ENCODE measurements around the gene TTC31.
A peak's percentile ranks its signal among the peaks of the same experiment; 100 is the strongest.

TTC31 gene

DNA sequence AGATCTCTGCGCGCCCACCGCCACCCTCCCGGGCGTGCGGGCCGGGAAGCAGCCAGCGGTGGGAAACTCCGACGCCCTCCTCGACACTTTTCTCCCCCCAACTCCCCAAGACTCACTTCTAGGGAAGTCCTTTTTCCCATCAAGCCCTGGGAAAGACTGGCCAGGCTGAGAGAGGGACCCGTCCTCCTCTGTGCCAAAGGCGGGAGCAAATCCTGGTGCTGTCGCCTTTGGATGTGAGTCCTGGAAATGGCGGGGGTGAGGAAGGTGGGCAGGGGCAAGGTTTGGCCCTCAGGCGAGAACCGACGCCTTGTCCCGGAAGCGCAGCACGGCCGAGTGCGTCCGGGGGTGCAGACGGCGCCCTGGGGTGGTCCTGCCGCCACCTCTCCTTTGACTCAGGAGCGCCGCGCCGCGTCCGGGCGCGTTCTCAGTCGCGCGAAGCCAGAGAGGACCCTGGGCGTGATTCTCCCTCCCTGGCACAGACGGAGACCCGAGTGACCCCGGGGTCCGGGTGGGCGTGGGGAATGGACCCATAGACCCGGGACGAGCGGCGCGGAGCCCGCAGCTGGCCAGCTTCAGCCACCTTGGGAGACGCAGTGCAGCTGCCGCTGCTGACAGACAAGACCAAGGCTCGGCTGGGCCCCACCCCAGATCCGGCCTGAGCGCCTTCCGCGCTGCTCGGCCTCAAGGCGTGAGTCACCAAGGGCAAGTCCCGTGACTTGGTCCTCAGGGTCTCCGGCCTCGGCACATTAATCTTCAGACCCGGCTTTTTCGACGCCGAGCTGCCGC, 20.0 kb downstream of the TTC31 start:
- ATAC-seq, result peak; percentile 34
- H3K4me1 Mint-ChIP-seq, result peaks cover 69% of the 10 kb centered on the region
- H3K36me3 Mint-ChIP-seq (ENCODE audit: low read depth), result peaks cover 31% of the 10 kb centered on the region
- H3K27ac Mint-ChIP-seq, result no peak overlapping the region
- DNase-seq, result peak; percentile 64
- peaks cover 66% of the 10 kb centered on the region for H3K27me3 Mint-ChIP-seq
- H3K9me3 Mint-ChIP-seq, result no peaks in the 10 kb centered on the region
- peak overlapping the region; percentile 57 for H3K4me3 Mint-ChIP-seq

DNA sequence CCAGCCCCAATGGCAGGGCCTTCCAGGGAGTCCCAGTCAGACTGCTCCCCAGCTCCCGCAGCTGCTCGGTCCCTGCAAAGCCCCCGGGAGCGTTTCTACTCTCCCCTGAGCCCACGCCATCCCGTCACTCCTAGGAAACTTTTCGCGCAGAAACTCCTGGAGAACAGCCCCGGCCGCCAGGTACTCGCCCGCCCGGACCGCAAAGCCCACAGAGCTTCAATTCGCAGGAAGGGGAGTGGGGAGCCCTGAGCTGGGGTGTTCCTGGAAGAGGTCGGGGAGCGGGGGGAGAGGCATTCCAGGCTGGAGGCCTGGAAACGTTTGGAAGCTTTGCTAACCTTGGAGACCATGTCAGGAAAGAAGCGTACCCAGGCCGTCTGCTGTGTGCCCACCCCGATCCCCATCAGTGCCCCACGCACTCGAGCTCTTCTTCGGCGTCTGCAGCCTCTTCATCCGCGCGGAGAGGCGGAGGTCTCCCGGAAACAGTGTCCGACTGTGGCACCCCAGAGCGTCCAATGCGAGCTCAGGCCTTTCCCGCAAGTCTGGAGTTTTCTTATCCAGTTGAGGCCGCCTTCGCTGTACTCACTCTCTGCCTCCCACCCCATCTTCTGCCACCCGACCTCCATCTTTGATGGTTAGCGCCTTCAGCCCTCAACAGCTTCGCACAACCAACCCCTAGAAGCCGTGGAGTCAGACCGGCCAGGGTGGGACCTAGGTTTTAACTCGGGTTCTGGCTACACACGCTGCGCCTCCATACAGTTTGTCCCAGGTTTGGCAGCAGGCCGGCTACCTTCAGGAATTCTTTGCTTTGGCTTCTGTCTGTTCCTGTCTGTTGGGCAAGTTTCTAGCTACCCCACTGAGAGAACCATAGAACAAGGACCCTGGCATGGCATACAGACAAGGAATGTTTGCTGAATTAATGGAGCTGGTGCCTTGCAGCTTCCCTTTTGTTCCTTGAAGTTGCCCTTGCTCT, 20.9 kb downstream of the TTC31 start:
- ATAC-seq, result no peak
- Mint-ChIP-seq H3K4me1 (peaks cover 67% of the 10 kb centered on the region), H3K27ac (no peak overlapping the region), H3K9me3 (no peaks in the 10 kb centered on the region), H3K27me3 (peaks cover 58% of the 10 kb centered on the region), H3K4me3 (peak overlapping the region; percentile 57), H3K36me3 (ENCODE audit: low read depth) (peaks cover 31% of the 10 kb centered on the region)
- DNase-seq, result no peak

DNA sequence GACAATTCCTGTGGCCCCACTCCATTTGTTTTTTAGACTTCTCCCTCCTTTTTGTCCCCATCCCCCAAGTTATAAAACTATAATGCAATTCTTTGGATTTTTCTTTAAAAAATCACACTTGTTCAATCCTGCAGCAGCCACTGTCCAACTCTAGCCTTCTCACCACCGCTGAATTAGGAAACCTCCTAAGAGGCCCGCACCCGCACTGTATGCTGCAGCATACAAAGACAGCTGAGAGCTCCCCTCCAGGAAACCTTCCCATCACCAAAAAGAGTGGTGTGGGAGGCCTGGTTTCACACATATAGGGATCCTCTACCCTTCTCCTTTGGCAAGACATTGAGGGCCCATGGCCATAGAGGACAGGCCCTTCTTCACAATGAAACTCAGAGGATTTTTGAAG, 21.7 kb downstream of the TTC31 start:
- Mint-ChIP-seq H3K36me3 (ENCODE audit: low read depth) (peaks cover 31% of the 10 kb centered on the region), H3K4me3 (peak overlapping the region; percentile 2), H3K27me3 (peaks cover 55% of the 10 kb centered on the region), H3K9me3 (no peaks in the 10 kb centered on the region), H3K4me1 (peaks cover 62% of the 10 kb centered on the region), H3K27ac (no peak overlapping the region)
- DNase-seq, result no peak
- no peak for ATAC-seq

DNA sequence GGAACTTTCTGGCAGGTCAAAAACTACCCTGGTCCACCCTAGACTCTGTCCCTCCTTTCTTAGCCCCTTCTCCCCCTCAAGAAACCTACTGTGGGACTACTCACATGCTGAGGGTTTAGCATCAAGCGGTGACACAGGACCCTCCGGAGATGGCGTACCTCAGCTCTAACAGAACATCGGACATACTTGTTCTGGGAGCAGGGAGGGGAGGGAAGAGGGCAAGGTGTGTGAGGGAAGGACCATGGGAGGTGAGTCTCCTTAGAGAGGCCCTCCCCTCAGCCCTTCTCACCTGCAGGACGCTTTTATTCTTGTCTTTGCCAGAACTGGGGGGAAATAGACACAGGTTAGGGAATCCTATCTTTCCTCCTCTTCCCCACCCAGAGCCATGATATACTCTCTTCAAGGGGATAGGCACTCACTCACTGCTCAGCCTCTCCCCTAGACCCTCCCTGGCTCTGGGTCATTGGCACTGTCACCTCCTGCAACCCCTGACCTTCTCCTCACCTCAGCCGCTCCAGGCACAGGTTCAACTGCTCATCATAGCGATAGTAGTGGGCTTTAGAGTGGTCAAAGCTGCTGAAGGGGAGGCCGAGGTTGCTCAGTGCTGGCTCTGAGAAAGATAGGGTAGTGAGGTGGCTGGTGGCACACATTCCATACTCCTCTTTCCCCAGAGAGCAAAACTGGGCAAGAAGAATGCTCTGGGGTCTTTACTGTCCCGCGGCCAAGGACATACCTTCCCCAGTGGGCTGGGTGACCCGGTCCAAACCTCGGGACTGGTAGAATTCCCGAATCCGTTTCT, 22.8 kb downstream of the TTC31 start:
- no peak for DNase-seq
- peaks cover 64% of the 10 kb centered on the region for H3K4me1 Mint-ChIP-seq

DNA sequence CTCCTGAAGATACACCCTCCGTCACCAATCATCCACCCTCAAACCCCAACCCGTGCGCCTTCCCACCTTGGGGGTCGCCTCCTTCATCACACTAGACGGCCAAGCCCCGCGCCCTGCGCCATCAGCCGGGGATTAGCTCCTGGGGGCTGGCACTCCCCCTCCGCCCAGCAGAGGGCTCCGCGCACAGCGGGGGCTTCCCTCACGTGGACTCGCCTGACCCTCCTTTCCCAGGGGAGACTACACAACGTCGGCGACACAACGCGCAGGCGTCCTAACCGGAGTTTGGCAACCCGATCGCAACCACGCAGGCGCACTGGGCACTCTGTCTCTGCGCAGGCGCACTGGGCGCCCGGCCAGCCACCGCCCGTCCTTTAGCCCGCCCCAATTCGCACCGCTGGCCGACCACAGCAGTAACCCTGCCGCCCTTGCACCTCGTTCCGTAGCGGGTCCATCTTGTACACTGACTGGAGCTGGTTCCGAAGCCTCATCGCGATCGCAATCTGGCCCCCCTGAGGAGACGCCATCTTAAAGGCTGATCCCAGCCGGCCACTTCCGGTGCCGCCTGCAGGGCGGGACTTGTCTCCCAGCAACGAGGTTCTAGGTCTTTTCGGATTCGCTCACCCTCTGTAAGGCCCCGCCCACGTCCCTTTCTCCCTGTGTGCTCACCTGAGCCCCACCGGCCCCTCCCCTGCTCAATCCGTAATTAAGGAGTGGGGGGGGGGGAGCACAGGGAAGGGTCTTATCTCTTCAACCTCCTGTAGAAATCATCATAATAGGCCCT, 24.5 kb downstream of the TTC31 start, which contains the start of gene PCGF1:
PCGF1 (minus strand) TSS at position 551 of the 781 bp plus-strand sequence; CDS start at position 524, 27 bp downstream.
- Mint-ChIP-seq H3K27ac (peak within 1 kb of the TSS; percentile 100), H3K4me1 (peaks cover 58% of the 10 kb centered on the region), H3K36me3 (ENCODE audit: low read depth) (peaks cover 31% of the 10 kb centered on the region), H3K4me3 (peak within 1 kb of the TSS; percentile 99), H3K9me3 (no peaks in the 10 kb centered on the region), H3K27me3 (peaks cover 52% of the 10 kb centered on the region)
- ATAC-seq (peak; percentile 88), DNase-seq (peak; percentile 99)

More for the DNA sequence above, 22.8 kb downstream of the TTC31 start:
- H3K27ac Mint-ChIP-seq, result no peak overlapping the region
- no peak for ATAC-seq
- no peaks in the 10 kb centered on the region for H3K9me3 Mint-ChIP-seq
- H3K36me3 Mint-ChIP-seq (ENCODE audit: low read depth), result peaks cover 31% of the 10 kb centered on the region
- peak overlapping the region; percentile 3 for H3K4me3 Mint-ChIP-seq
- peaks cover 52% of the 10 kb centered on the region for H3K27me3 Mint-ChIP-seq

DNA sequence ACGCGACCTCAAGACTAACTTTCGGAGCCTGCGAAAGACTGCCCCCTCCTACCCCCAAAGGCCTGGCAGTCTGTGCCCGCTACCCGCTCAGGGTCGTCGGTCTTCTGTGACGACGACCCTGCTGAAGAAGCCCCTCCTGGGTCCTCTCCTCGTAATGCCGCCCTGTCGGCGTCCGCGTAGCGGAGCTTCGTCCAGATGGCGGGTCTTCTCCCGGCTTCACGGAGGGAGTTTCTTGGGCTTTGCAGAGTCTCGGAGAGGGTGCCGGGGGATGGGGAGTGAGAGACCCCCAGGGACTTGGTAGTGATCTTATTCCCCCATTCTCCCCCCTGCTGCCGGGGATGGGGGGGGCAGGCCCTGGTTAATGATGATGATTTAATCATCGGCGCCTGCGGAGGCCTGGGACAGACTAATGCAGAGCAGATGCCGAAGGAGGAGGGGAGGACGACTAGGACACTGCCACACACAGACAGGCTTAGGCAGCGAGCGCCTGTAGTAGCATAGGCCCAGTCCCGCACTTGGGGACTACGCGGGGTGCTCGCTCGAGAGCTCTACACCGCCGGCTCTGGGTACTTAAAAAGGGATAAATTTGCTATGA, 25.1 kb downstream of the TTC31 start:
- DNase-seq (peak; percentile 20), ATAC-seq (no peak)
- peaks cover 53% of the 10 kb centered on the region for H3K4me1 Mint-ChIP-seq
- H3K27ac Mint-ChIP-seq, result peak overlapping the region; percentile 100
- H3K4me3 Mint-ChIP-seq, result peak overlapping the region; percentile 99
- no peaks in the 10 kb centered on the region for H3K9me3 Mint-ChIP-seq
- peaks cover 51% of the 10 kb centered on the region for H3K27me3 Mint-ChIP-seq
- peaks cover 31% of the 10 kb centered on the region for H3K36me3 Mint-ChIP-seq (ENCODE audit: low read depth)

DNA sequence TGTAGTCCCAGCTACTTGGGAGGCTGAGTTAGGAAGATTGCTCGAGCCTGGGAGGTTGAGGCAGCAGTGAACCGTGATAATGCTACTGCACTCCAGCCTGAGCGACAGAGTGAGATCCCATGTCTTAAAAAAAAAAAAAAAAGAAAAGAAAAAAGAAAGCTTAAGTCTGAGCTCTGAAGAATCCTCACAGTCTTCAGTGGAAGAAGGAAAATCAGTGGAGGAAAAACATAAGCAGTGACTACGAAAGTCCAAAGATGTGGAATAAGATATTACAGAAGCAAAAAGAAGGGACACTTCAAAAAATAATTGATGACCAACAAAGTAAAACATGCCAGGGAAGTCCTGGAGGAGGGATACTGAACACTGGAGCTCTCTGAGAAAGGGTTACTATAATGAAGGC, 27.4 kb downstream of the TTC31 start:
- H3K27me3 Mint-ChIP-seq, result peaks cover 49% of the 10 kb centered on the region
- H3K4me1 Mint-ChIP-seq, result peaks cover 41% of the 10 kb centered on the region
- DNase-seq (no peak), ATAC-seq (no peak)
- H3K9me3 Mint-ChIP-seq, result no peaks in the 10 kb centered on the region
- no peak overlapping the region for H3K4me3 Mint-ChIP-seq
- H3K27ac Mint-ChIP-seq, result no peak overlapping the region
- peaks cover 19% of the 10 kb centered on the region for H3K36me3 Mint-ChIP-seq (ENCODE audit: low read depth)

DNA sequence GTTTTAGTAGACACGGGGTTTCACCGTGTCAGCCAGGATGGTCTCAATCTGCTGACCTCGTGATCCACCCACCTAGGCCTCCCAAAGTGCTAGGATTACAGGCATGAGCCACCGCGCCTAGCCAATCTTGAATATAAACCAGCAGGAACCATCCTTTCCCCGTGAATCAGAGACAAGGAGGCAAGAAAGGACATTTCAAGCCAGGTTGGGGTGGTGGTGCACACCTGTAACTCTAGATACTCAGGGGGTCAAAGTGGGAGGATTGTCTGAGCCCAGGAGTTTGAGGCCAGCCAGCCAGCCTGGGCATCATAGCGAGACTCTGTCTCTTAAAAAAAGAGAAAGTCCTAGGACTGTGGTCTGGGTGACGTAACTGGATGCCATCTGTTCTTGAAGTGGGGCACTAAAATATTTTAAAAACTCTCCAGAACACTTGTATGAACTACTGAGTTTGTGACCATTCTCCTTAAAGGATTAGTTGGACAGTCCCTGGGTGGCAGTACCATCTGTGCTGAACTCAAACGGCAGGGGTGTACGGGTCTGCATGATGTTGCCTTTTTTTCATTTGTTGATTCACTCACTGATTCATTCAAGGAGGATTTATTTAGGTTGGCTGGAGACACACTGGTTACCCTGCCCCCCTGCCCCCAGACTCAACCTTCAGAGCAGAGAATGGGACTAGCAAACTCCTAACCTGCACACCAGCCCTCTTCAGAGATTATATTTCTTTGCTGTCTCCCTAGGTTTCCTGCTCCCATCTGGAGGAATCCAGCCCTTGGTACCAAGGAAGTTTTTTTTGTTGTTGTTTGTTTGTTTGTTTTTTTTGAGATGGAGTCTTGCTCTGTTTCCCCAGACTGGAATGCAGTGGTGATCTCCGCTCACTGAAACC, 28.5 kb downstream of the TTC31 start:
- no peaks in the 10 kb centered on the region for H3K9me3 Mint-ChIP-seq
- peaks cover 11% of the 10 kb centered on the region for H3K36me3 Mint-ChIP-seq (ENCODE audit: low read depth)
- DNase-seq (no peak), ATAC-seq (no peak)
- peaks cover 57% of the 10 kb centered on the region for H3K27me3 Mint-ChIP-seq
- no peak overlapping the region for H3K4me3 Mint-ChIP-seq
- H3K4me1 Mint-ChIP-seq, result peaks cover 41% of the 10 kb centered on the region
- no peak overlapping the region for H3K27ac Mint-ChIP-seq

DNA sequence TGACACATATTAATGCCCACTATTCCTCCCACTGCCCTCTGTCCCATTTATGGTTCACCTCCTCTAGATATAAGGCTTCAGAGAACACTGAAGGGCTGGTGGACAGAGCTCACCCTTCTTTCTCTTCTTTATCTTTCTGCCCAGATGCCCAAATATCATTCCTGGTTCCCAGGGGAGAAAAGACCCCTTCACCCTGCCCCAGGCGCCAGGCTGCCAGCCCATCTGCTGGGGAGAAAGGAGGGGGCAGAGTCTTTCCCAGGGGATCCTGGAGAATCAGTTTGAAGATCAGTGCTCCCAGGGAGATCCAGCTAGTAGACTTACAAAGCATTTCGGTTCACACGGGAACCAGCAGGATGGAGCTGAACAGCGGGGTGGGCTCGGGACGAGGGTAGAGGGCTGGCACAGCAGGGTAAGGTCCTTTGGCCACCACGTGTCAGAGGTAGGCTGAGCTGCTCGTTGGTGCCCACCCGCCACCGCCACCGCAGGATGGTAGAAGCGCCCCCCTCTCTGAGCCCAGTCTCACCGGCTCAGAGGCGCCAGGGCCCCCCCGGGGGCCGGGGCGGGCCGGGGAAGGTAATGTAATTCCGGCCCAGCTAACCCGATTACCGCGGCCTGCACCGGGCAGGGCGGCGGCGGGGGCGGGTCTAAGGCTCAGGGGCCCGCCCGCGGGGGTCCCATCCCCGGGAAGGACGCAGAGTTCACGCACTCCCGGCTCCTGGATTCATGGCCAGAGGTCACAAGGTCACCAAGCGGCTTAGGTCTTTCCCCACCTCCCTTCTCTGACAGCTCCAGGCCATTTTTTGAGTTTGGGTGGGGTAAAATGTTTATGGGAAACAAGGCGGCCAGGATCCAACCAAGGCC, 30.1 kb downstream of the TTC31 start:
- DNase-seq, result no peak
- no peak overlapping the region for H3K4me3 Mint-ChIP-seq
- H3K4me1 Mint-ChIP-seq, result peaks cover 31% of the 10 kb centered on the region
- peaks cover 8% of the 10 kb centered on the region for H3K36me3 Mint-ChIP-seq (ENCODE audit: low read depth)
- peaks cover 69% of the 10 kb centered on the region for H3K27me3 Mint-ChIP-seq
- no peaks in the 10 kb centered on the region for H3K9me3 Mint-ChIP-seq
- ATAC-seq, result no peak
- no peak overlapping the region for H3K27ac Mint-ChIP-seq

DNA sequence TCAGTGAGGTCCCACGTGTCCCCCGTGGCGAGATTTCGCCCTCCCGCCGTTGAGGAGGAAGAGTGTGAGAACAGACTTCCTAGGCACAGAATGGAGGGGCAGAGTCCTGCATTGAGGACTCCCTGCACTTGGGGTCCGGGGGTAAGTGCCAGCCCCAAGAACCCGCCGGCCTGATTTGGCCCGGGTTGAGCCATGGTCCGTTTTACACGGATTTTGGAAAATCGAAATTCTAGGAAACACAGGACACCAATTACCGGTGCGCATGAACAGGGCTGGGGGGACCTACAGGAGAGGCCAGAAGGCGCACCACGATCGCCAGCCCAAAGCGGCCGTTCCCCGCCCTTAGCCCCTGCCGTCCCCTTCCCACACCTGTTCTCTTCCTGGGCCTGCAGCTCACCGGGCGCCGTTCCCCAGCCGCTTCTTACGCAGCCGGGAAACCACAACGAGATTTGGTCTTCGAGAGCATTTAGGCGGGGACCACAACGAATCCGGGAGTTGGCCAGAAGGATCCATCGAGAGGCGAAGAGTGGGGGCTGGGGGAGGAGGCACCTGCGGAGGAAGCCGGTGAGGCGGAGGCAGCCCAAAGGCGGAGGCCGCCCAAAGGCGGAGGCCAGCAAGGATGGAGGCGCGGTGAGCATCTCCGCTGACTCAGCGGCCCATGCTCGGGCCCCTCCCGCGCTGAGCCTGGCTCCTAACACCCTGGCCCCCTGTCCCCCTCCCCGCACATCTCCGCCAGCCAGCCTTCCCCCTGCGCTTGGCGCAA, 30.9 kb downstream of the TTC31 start:
- no peaks in the 10 kb centered on the region for H3K9me3 Mint-ChIP-seq
- peaks cover 8% of the 10 kb centered on the region for H3K36me3 Mint-ChIP-seq (ENCODE audit: low read depth)
- no peak overlapping the region for H3K27ac Mint-ChIP-seq
- no peak overlapping the region for H3K4me3 Mint-ChIP-seq
- peaks cover 24% of the 10 kb centered on the region for H3K4me1 Mint-ChIP-seq
- peak; percentile 26 for DNase-seq
- peak; percentile 7 for ATAC-seq
- peaks cover 76% of the 10 kb centered on the region for H3K27me3 Mint-ChIP-seq
